ENCODE data around the gene CUTA. TPM values are rescaled to one million over a fixed set of nuclear protein-coding genes. Genes with fewer than 3 reads are reported as not detected.

CUTA gene
- total and polyA plus RNA-seq, 2 experiments from 2014 or later, result 207 to 421 TPM

DNA sequence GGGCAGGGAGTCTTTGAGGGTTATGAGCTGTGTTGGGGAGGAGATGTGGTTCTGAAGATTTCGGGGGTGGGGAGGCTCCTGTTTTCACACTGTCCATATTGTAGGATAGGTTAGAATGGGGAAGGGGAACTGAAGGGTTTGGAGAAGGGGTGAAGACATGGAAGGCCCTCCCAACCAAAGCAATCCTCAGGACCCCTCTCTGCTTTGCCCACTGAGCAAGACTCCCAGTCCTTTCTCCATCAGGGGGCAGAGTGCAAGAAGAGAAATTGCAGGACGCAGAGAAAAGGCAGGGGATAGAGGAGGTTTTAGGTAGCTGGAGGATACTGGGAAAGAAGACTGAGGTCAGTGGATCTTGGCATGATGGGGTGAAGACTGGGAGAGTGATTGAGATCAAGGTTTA is 5.9 kb upstream of the CUTA start:
- Mint-ChIP-seq H3K27ac (0 out of 2 replicates have a peak overlapping the region, but pooled peaks have one; percentile 81), H3K27me3 (ENCODE audit: insufficient read depth, low read depth, poor library complexity) (peaks cover 23% of the 10 kb centered on the region), H3K9me3 (no peaks in the 10 kb centered on the region), H3K4me3 (peak overlapping the region; percentile 90), H3K4me1 (peaks cover 71% of the 10 kb centered on the region), H3K36me3 (ENCODE audit: low read depth) (peaks cover 27% of the 10 kb centered on the region)
- H3K27me3 ChIP-seq (ENCODE audit: insufficient read depth), result no peaks in the 10 kb centered on the region
- ATAC-seq (no peak), DNase-seq (ENCODE audit: low spot score) (no peak)
- peaks cover 44% of the 10 kb centered on the region for H3K79me2 ChIP-seq (replicated peaks; ENCODE audit: insufficient read depth)
- H3K4me2 ChIP-seq, result no peak overlapping the region
- no peaks in the 10 kb centered on the region; the same call in 1 of the 2 replicates for H4K20me1 ChIP-seq (replicated peaks; ENCODE audit: insufficient read depth)
- peaks cover 34% of the 10 kb centered on the region for H3K4me1 ChIP-seq (ENCODE audit: insufficient read depth)
- H3K4me3 ChIP-seq, result no peak overlapping the region
- H3K9me2 ChIP-seq (ENCODE audit: insufficient read depth), result no peaks in the 10 kb centered on the region
- no peak for TF ChIP-seq REST (IDR thresholded peaks at IDR 0.05; ENCODE audit: unreplicated experiment)
- TF ChIP-seq CREB1 (CRISPR knock-in tag; IDR thresholded peaks at IDR 0.05; ENCODE audit: low read depth), result no peak
- TF ChIP-seq, protein P1, sequence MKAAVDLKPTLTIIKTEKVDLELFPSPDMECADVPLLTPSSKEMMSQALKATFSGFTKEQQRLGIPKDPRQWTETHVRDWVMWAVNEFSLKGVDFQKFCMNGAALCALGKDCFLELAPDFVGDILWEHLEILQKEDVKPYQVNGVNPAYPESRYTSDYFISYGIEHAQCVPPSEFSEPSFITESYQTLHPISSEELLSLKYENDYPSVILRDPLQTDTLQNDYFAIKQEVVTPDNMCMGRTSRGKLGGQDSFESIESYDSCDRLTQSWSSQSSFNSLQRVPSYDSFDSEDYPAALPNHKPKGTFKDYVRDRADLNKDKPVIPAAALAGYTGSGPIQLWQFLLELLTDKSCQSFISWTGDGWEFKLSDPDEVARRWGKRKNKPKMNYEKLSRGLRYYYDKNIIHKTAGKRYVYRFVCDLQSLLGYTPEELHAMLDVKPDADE (IDR thresholded peaks at IDR 0.05), result no peak
- no peak for TF ChIP-seq ZNF462 (CRISPR knock-in tag; IDR thresholded peaks at IDR 0.05)
- TF ChIP-seq EZH2phosphoT487 (IDR thresholded peaks at IDR 0.05; ENCODE audit: unreplicated experiment), result no peak
- TF ChIP-seq JUNB (IDR thresholded peaks at IDR 0.05; ENCODE audit: unreplicated experiment), result no peak
- no peak for TF ChIP-seq ZNF114 (CRISPR knock-in tag; IDR thresholded peaks at IDR 0.05)
- no peak for TF ChIP-seq STAT1 (IDR thresholded peaks at IDR 0.05; ENCODE audit: unreplicated experiment)
- TF ChIP-seq, protein P2, sequence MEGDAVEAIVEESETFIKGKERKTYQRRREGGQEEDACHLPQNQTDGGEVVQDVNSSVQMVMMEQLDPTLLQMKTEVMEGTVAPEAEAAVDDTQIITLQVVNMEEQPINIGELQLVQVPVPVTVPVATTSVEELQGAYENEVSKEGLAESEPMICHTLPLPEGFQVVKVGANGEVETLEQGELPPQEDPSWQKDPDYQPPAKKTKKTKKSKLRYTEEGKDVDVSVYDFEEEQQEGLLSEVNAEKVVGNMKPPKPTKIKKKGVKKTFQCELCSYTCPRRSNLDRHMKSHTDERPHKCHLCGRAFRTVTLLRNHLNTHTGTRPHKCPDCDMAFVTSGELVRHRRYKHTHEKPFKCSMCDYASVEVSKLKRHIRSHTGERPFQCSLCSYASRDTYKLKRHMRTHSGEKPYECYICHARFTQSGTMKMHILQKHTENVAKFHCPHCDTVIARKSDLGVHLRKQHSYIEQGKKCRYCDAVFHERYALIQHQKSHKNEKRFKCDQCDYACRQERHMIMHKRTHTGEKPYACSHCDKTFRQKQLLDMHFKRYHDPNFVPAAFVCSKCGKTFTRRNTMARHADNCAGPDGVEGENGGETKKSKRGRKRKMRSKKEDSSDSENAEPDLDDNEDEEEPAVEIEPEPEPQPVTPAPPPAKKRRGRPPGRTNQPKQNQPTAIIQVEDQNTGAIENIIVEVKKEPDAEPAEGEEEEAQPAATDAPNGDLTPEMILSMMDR (conservative IDR thresholded peaks at IDR 0.05; ENCODE audit: low read depth in 2 of 2), result no peak
- TF ChIP-seq POLR2AphosphoS5 (IDR thresholded peaks at IDR 0.05; ENCODE audit: low read depth), result no peak
- no peak for TF ChIP-seq ZNF331 (CRISPR knock-in tag; IDR thresholded peaks at IDR 0.05; ENCODE audit: low read depth)
- H3K27ac ChIP-seq (ENCODE audit: low read depth), result no peak overlapping the region
- H3F3A ChIP-seq (replicated peaks; ENCODE audit: low read depth), result peaks cover 16% of the 10 kb centered on the region
- H3K36me3 ChIP-seq (ENCODE audit: insufficient read depth), result no peaks in the 10 kb centered on the region
- H2AFZ ChIP-seq, result no peak overlapping the region

All from GM23338 (cell line).